ENCODE data around the gene PRLR.

Gene PRLR

DNA sequence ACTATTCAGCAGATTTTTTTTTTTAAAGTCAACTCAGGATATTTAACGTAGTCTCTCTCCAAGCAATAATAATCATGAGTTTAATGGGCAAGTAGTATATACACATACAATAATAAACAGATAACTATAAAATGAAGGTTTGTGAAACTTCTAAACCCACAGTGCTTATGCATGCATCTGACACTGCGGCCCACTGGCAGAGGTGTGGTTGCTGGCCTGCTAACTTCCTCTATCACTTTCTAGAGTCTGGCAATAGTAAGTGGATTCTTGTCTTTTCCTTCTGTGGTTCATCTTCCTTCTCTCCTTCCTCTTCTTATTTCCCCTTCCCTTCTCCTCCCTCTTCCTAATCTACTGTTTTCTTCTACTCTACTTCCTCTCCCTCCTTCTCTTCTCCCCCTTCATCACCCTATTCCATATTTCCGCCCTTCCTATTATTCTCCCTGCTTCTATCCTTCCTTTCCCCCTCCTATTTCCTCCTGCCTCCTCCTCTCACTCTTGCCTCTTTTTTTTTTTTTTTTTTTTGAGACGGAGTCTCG, 164.0 kb downstream of the PRLR start:
- TF ChIP-seq NFIC (IDR thresholded peaks at IDR 0.05) (no peak), REST (IDR thresholded peaks at IDR 0.05; ENCODE audit: low read depth) (no peak), RAD21 (IDR thresholded peaks at IDR 0.05; ENCODE audit: low read depth) (no peak), USF1 (IDR thresholded peaks at IDR 0.05) (no peak), TCF12 (IDR thresholded peaks at IDR 0.05; ENCODE audit: low read depth) (no peak), EP300 (IDR thresholded peaks at IDR 0.05; ENCODE audit: borderline replicate concordance) (no peak), ZBTB7A (IDR thresholded peaks at IDR 0.05; ENCODE audit: low read depth) (no peak), CREB1 (IDR thresholded peaks at IDR 0.05; ENCODE audit: low read depth) (no peak), EGR1 (IDR thresholded peaks at IDR 0.05) (no peak), TAF1 (IDR thresholded peaks at IDR 0.05; ENCODE audit: low read depth) (no peak), CEBPB (IDR thresholded peaks at IDR 0.05) (no peak), YY1 (IDR thresholded peaks at IDR 0.05; ENCODE audit: low read depth) (no peak), TEAD4 (IDR thresholded peaks at IDR 0.05) (no peak), FOXM1 (IDR thresholded peaks at IDR 0.05; ENCODE audit: borderline replicate concordance, low read depth) (no peak)
- TF ChIP-seq, protein P1, sequence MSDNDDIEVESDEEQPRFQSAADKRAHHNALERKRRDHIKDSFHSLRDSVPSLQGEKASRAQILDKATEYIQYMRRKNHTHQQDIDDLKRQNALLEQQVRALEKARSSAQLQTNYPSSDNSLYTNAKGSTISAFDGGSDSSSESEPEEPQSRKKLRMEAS (IDR thresholded peaks at IDR 0.05) = no peak

GRCh38 chr5:35063414-35063813, 166.9 kb downstream of the PRLR start:
- no peak for TF ChIP-seq TEAD4 (IDR thresholded peaks at IDR 0.05)
- no peak for TF ChIP-seq TAF1 (IDR thresholded peaks at IDR 0.05; ENCODE audit: low read depth)
- TF ChIP-seq CREB1 (IDR thresholded peaks at IDR 0.05; ENCODE audit: low read depth) = no peak
- TF ChIP-seq EGR1 (IDR thresholded peaks at IDR 0.05) = no peak
- no peak for TF ChIP-seq CEBPB (IDR thresholded peaks at IDR 0.05)
- TF ChIP-seq YY1 (IDR thresholded peaks at IDR 0.05; ENCODE audit: low read depth) = no peak
- no peak for TF ChIP-seq TCF12 (IDR thresholded peaks at IDR 0.05; ENCODE audit: low read depth)
- no peak for TF ChIP-seq USF1 (IDR thresholded peaks at IDR 0.05)
- no peak for TF ChIP-seq REST (IDR thresholded peaks at IDR 0.05; ENCODE audit: low read depth)
- TF ChIP-seq ZBTB7A (IDR thresholded peaks at IDR 0.05; ENCODE audit: low read depth) = no peak
- no peak for TF ChIP-seq FOXM1 (IDR thresholded peaks at IDR 0.05; ENCODE audit: borderline replicate concordance, low read depth)

DNA sequence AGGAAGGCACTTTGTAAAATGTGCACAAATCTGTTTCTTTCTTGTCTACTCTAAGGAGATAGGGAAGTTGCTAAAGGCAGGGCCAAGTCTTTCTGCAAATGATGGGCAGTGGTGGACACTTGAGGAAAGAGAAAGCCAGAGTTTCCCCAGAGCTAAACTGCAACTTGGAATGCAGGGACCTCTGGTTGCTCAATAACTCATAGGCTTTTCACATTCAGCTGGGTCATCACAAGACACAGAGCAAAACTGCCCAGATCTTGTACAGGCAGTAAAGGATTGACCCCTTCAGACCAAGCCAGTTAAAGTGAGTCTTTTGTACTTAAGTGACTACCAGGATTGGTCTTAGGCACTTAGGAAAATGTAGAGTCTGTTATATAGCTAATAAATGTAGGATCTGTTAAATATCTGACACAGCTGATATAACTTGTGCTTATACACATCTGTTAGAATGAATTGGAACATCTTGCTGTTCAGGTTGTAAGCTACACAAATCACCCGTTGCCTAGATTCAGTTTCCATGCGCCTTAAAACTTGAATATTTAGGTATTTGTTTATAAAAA, 169.0 kb downstream of the PRLR start:
- TF ChIP-seq NFIC (IDR thresholded peaks at IDR 0.05) = no peak
- TF ChIP-seq TAF1 (IDR thresholded peaks at IDR 0.05; ENCODE audit: low read depth) = no peak
- no peak for TF ChIP-seq RAD21 (IDR thresholded peaks at IDR 0.05; ENCODE audit: low read depth)
- no peak for TF ChIP-seq USF1 (IDR thresholded peaks at IDR 0.05)

DNA sequence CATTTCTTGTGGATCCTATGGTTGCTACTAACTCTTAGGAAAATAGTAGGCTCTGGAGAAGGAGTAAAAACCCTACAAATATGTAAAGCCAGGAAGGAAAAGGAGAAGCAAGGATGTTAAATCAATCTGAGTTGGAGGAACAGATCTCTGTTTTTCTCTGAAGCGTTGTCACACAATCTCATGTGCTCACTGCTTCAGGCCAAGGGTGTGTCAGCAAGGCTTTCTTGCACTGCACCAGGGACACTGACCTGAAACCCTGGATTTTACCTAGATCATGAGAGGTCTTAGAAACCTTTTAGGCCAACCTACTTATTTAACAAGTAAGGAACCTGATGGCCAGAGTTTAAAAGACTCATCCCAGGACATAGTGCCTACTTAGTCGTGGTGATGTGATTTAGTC, 170.1 kb downstream of the PRLR start:
- TF ChIP-seq, protein P1 (IDR thresholded peaks at IDR 0.05) = no peak

- TF ChIP-seq TAF1 (IDR thresholded peaks at IDR 0.05; ENCODE audit: low read depth) (no peak), RAD21 (IDR thresholded peaks at IDR 0.05; ENCODE audit: low read depth) (no peak), USF1 (IDR thresholded peaks at IDR 0.05) (no peak), FOXM1 (IDR thresholded peaks at IDR 0.05; ENCODE audit: borderline replicate concordance, low read depth) (no peak), REST (IDR thresholded peaks at IDR 0.05; ENCODE audit: low read depth) (no peak), YY1 (IDR thresholded peaks at IDR 0.05; ENCODE audit: low read depth) (no peak), EP300 (IDR thresholded peaks at IDR 0.05; ENCODE audit: borderline replicate concordance) (no peak), CREB1 (IDR thresholded peaks at IDR 0.05; ENCODE audit: low read depth) (no peak), NFIC (IDR thresholded peaks at IDR 0.05) (no peak), ZBTB7A (IDR thresholded peaks at IDR 0.05; ENCODE audit: low read depth) (no peak), TEAD4 (IDR thresholded peaks at IDR 0.05) (no peak), CEBPB (IDR thresholded peaks at IDR 0.05) (no peak)
- TF ChIP-seq, protein P1 (IDR thresholded peaks at IDR 0.05) = no peak
Observed at GRCh38 chr5:35059251-35059650, 171.0 kb downstream of the PRLR start.

Data from Ishikawa (cell line).